MM.1S (cell line): ENCODE results near the gene DENND1C.
A peak's percentile ranks its signal among the peaks of the same experiment; 100 is the strongest.

Experiments used
- CTCF ChIP-seq: fragments of 300-600 bp; sonication (generic); IDR thresholded peaks from 2 replicates; pipeline ENCODE4 v1.5.1; 2016; ENCODE audit warnings: antibody characterized with exemption, low read length, mixed read lengths
- EZH2 ChIP-seq: fragments of 300-600 bp; sonication (generic); optimal IDR thresholded peaks from 2 replicates; pipeline ENCODE3; 2017; ENCODE audit warnings: low read depth, mild to moderate bottlenecking, antibody characterized with exemption, low read length, mixed read lengths
- EZH2phosphoT487 ChIP-seq: fragments of 300-600 bp; sonication (generic); IDR thresholded peaks from 2 replicates; pipeline ENCODE4 v1.6.1; 2018; ENCODE audit warnings: antibody characterized with exemption, low read length

GRCh38 chr19:6417713-6418561, 63.6 kb downstream of the DENND1C start:
- TF ChIP-seq CTCF (peak; percentile 12; the same call in 1 of the 2 replicates), EZH2 (no peak), EZH2phosphoT487 (no peak)
